ENCODE data around the gene ASTN2.

The ASTN2 gene

GRCh38 chr9:117104716-117105495 lies 310.0 kb downstream of the ASTN2 start:
- no peak for DNase-seq (ENCODE audit: low spot score)

DNA sequence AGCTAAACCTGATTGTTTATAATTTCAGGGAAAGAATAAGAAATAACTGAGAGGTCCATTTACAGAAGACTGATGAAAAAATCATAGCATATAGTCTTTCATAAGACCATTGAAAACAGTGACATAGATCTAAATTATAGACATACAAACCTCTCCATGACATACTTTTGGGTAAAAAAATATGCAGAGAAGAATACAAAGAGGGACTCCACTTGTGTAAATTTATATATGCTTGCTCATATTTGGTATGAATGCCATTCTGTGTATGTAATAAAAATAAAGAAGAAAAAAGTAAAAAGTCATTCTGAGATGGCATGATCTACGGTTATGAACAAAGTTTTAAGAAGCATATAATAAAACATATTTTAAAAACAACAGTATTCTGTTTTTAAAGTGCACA lies 310.7 kb downstream of the ASTN2 start:
- DNase-seq (ENCODE audit: low spot score) = no peak

DNA sequence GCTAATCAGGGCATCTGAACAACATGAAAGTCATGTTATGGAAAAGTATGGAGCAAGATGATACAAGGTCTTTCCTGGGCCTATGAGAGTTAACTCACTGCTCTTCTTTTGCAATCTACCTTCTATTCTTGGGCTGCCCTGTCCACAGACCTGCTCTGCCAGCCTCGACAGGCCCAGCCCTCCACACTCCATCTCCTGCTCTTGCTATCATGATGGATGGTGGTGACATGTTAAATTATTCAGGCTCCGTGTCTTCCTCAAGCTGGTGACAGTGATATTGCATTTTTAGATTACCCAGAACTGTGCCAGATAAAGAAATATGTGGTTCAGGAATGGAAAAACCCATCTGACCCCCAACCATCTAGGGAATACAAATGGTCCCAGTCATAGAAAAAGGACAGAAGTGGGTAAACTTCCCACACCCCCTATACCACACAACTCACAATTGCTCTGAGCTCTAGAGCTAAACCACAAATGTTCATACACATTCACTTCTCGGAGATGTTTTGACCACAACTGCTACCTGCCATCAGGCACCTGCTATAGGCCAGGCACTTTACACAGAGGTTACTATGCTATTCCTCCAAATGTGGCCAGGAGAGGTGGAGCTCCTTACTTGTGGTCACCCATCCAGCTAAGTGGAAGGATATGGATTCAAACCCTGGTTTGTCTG lies 311.3 kb downstream of the ASTN2 start:
- DNase-seq (ENCODE audit: low spot score) = no peak

GRCh38 chr9:117101008-117101407 lies 313.8 kb downstream of the ASTN2 start:
- DNase-seq (ENCODE audit: low spot score) = no peak

- DNase-seq (ENCODE audit: low spot score) = no peak
These were observed 316.5 kb downstream of the ASTN2 start for GRCh38 chr9:117098331-117098730.

DNA sequence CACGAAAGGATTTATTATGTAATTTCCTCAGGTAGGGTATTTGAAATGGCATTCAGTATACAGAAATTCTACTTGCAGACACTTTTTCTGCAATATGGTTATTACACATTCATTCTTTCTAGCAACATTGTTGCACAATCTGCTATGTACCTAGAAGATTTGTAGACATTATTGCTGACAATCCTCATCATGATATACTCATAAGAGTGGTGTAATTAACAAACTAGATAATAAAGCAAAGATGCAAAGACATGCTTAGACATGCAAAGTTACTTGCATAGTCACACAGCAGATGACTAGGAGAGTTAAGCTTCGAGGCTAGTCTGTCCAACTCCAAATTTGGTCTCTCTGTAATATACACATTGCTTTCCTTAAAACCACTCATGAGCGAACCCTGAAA lies 317.1 kb downstream of the ASTN2 start:
- DNase-seq (ENCODE audit: low spot score) = no peak

- DNase-seq (ENCODE audit: low spot score) = no peak
These were observed 318.7 kb downstream of the ASTN2 start for GRCh38 chr9:117096138-117096537.

GRCh38 chr9:117095081-117095480 lies 319.8 kb downstream of the ASTN2 start:
- DNase-seq (ENCODE audit: low spot score) = no peak

DNA sequence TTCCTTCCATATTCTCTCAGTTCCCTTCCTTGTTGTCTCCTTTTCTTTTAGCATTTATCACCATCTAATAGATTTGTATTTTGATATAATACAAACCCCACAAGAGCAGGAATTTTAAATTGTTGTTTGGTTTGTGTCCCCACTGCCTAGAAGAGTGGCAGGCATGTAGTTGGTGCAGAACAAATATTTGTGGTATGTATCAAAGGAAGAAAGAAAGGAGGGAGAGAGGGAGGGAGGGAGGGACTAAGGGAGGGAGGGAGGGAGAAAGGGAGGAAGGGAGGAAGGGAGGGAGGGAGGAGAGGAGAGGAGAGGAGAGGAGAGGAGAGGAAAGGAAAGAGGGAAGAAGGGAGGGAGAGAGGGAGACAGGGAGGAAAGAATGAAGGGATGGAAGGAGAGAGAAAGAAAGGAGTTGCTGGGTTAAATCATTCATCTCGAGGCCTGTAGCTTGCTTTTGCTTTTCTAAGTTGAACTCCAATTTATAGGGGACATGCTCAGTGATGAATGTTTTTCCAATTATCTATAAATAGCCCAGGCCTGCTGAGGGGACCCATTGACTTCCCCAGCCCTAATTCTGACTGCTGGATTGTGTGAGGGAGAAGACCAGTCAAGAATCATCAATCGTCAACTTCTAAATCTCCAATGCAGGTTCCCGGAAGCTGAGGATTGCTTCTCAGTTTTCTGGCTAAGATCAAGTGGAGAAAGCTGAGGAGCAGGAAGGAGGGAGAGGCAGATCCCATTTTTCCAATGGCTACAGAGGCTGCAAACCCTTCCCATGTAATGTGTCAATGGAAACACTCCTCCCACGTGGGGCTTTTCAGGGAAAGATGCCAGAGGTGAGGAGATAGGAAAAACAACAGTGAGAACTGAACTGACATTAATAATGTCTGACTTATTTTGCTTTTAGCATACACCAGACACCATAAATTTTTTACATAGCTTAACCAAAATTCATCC lies 320.7 kb downstream of the ASTN2 start:
- no peak for DNase-seq (ENCODE audit: low spot score)

- DNase-seq (ENCODE audit: low spot score) = no peak
These were observed 322.3 kb downstream of the ASTN2 start for GRCh38 chr9:117092582-117092981.

DNA sequence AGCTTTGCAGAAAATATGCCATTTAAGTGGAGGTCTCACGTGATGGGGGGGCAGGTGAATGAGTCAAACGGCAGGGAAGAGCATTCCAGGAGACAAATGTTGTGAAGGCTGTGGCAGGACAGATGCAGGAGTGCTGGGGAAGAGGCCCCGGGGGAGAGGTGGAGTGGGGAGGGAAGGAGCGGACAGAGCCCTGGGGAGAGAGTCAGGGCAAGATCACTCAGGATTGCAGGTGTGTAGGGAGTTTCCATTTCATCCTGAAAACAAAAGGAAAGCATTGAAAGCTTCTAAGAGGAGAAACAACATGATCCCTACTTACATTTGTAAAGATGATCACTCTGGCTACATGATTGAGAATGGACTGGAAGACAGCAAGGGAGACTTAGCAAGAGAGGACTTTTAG lies 323.3 kb downstream of the ASTN2 start:
- DNase-seq (ENCODE audit: low spot score) = no peak

DNA sequence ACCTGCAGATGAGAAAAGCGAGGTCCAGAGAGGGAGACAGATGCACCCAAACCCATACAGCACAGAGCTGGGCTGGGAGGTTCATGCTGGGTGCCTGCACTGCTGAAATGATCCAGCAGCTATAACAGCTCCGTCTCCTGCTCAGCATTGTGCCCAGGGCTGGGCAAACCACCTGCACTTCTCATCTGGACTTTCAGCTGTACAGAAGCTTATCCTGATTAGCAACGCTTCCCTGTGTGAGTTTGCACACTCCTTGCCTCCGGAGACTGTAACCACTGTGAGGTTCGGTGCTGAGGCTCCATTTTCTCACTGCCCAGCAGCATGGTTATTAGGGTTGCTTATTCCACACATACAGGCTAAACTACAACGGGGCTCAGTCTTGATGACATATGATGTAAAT lies 326.1 kb downstream of the ASTN2 start:
- no peak for DNase-seq (ENCODE audit: low spot score)

GRCh38 chr9:117088140-117088539 lies 326.7 kb downstream of the ASTN2 start:
- DNase-seq (ENCODE audit: low spot score) = no peak

DNA sequence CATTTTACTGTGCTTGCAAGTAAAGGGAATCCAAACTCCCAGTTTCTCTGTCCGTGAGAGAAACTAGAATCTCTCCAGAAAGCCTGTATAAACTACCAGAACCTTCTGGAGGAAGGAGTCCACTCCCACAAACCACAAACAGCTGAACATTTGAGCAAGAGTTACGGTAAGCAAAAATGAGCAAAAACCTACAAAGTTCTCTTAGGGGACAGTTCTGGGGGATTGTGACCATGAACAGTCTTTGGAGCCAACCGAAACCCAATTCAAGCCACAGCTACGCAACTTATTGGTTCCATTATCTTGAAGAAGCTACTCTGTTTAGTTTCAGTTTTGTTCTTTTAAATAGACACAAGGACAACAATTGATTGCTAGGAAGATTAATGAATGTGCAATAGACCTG lies 330.6 kb downstream of the ASTN2 start:
- DNase-seq (ENCODE audit: low spot score) = no peak

GRCh38 chr9:117083559-117083958 lies 331.3 kb downstream of the ASTN2 start:
- DNase-seq (ENCODE audit: low spot score) = no peak

- no peak for DNase-seq (ENCODE audit: low spot score)
These were observed 333.1 kb downstream of the ASTN2 start for GRCh38 chr9:117081641-117082317.

GRCh38 chr9:117080765-117081390 lies 334.0 kb downstream of the ASTN2 start:
- DNase-seq (ENCODE audit: low spot score) = no peak

DNA sequence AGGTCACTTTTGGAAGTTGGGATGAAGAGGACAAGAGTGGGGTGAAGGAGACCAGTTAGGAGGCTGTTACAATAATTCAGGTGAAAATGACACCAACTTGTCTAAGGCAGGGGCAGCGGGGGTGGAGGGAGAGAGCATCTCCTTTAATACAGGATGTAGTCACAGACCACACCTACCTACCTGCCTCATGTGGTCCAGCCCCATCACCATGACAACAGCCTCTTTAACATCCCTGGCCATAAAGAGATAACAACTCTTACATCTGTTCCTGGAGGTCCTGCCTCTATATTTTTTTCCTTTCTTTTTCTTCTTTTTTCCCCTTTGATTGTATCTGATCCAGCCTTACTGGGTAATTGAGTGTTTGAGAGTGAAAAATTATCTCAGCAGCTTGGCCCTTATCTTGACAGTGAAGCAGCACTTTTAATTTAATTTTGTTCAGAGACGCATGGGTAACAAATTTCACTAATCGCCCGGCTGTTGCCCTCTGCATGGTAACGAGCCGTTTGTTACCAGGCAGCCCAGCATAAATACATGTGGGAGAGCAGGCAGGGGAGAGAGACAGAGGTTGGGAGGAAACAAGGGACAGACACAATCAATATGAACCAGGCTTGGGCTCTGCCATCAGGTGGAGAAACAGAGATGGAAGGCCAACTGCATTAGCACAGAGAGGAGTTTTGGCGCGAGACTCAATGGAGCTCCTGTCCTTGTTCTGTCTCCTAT lies 338.1 kb downstream of the ASTN2 start:
- DNase-seq (ENCODE audit: low spot score) = no peak

- no peak for DNase-seq (ENCODE audit: low spot score)
These were observed 339.2 kb downstream of the ASTN2 start for GRCh38 chr9:117075636-117076035.

GRCh38 chr9:117074784-117075520 lies 339.9 kb downstream of the ASTN2 start:
- no peak for DNase-seq (ENCODE audit: low spot score)

Measured in germinal center (tissue), 1 donor.